Activated B cell treated with CpG ODN at 0.5 μM for 24 hours (primary cell): ENCODE results near the gene KCNMA1. TPM values are rescaled to one million over a fixed set of nuclear protein-coding genes. Genes with fewer than 3 reads are reported as not detected.

Source experiments
- ATAC-seq: fragments of 200-7000 bp; cut with Tn5 transposase; one replicate; pipeline ENCODE4 v1.10.0; 2021; ENCODE audit warnings: low read depth, mild to moderate bottlenecking, moderate library complexity
- CTCF ChIA-PET: fragments of 350-600 bp; sonication (Branson Sonifier 250); formaldehyde crosslinking; loops from one replicate; lab custom pipeline; 2021; ENCODE audit warnings: antibody characterized with exemption; lab: Charles Lee
- POLR2A ChIA-PET: fragments of 350-600 bp; sonication (Branson Sonifier 250); formaldehyde crosslinking; loops from one replicate; lab custom pipeline; 2021; ENCODE audit warnings: antibody characterized with exemption; lab: Charles Lee
- DNase-seq: peaks from one replicate; pipeline ENCODE4 v3.0.0; 2022
- H3K27ac Mint-ChIP-seq: one replicate; pipeline ENCODE4 v1.8.0; 2020; ENCODE audit warnings: mixed read lengths
- H3K27me3 Mint-ChIP-seq: one replicate; pipeline ENCODE4 v1.8.0; 2021; ENCODE audit warnings: mixed read lengths
- H3K36me3 Mint-ChIP-seq: one replicate; pipeline ENCODE4 v1.8.0; 2021; ENCODE audit warnings: low read depth, mixed read lengths
- H3K4me1 Mint-ChIP-seq: one replicate; pipeline ENCODE4 v1.8.0; 2021; ENCODE audit warnings: mixed read lengths
- H3K4me3 Mint-ChIP-seq: one replicate; pipeline ENCODE4 v1.8.0; 2020; ENCODE audit warnings: mild to moderate bottlenecking, mixed read lengths
- H3K9me3 Mint-ChIP-seq: one replicate; pipeline ENCODE4 v1.8.0; 2020; ENCODE audit warnings: mixed read lengths
- intact Hi-C: fragments of 100-400 bp; cut with micrococcal nuclease; formaldehyde crosslinking; loops from one replicate; pipeline ENCODE4 v1.15.1; 2024
- total RNA-seq: library from RNA; stranded (reverse); gene quantifications from 2 replicates; pipeline ENCODE4 v1.2.3, GENCODE V29; 2022
- TF ChIP-seq, protein P1 (sequence below): fragments of 200-600 bp; IDR thresholded peaks from one replicate; pipeline ENCODE4 v1.8.0; 2022; ENCODE audit warnings: antibody characterized with exemption, mild to moderate bottlenecking

KCNMA1 gene
- total RNA-seq, 1 donor from 2014 or later, result 3.7 TPM

DNA sequence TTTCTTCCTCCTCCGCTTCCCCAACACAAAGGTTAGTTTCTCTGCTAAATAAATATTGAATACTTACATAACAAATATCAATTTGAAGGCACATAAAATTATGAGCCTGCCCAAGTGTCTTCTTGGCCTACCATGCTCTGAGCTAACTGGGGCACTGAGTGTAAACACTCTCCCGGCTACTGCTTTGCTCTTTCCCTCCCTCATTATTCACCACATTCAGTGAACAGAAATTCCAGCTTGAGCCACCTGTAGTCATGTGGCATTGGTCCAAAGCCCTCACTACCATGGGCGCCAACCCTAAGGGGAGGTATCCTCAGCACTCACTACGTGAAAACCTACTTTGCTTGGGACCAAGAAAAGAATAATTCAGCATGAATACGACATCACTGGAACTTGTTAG is 409.0 kb downstream of the KCNMA1 start:
- CTCF ChIA-PET, result no interaction called here
- no peak overlapping the region for H3K27ac Mint-ChIP-seq
- POLR2A ChIA-PET, result no interaction called here
- TF ChIP-seq, protein P1, sequence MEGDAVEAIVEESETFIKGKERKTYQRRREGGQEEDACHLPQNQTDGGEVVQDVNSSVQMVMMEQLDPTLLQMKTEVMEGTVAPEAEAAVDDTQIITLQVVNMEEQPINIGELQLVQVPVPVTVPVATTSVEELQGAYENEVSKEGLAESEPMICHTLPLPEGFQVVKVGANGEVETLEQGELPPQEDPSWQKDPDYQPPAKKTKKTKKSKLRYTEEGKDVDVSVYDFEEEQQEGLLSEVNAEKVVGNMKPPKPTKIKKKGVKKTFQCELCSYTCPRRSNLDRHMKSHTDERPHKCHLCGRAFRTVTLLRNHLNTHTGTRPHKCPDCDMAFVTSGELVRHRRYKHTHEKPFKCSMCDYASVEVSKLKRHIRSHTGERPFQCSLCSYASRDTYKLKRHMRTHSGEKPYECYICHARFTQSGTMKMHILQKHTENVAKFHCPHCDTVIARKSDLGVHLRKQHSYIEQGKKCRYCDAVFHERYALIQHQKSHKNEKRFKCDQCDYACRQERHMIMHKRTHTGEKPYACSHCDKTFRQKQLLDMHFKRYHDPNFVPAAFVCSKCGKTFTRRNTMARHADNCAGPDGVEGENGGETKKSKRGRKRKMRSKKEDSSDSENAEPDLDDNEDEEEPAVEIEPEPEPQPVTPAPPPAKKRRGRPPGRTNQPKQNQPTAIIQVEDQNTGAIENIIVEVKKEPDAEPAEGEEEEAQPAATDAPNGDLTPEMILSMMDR, result no peak
- no peak for ATAC-seq
- no peaks in the 10 kb centered on the region for H3K36me3 Mint-ChIP-seq
- intact Hi-C loops, result no loop called here
- H3K9me3 Mint-ChIP-seq, result no peaks in the 10 kb centered on the region
- no peak for DNase-seq
- no peak overlapping the region for H3K4me3 Mint-ChIP-seq
- H3K4me1 Mint-ChIP-seq, result peaks cover 4% of the 10 kb centered on the region
- H3K27me3 Mint-ChIP-seq, result no peaks in the 10 kb centered on the region

DNA sequence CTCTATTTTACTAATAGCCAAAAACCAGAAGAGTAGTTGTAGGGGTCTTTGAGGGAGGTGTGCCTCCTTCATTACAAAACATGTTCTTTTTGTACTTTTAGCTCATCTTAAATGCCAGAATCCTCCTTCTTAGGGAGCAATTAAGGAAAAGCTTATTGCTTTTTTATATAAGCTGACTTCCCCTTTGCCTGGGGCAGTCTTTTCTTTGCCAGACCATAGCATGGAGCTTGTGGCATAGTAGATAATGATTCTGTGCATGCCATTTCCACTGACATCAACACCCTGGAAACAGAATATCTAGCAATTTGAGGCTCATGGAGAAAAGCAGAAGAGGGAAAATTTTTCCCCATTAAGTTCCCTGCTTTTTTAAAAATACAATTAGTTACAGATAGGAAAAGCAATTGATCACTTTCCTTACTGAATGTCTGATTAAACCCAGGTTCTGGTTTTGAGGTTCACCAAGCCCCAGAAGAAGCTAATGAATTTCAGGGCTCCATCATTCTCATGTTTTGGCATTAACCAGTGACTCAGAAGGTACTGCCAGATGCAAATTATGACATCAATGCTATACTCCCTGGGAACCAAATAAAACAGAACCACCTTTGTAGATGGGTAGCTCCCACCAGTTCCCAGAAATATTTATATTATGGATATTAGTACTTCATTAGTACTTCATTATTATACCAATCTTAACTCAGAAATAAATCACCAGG is 410.6 kb downstream of the KCNMA1 start:
- ChIA-PET POLR2A (no interaction called here), CTCF (no interaction called here)
- no peaks in the 10 kb centered on the region for H3K36me3 Mint-ChIP-seq
- intact Hi-C loops, result no loop called here
- TF ChIP-seq, protein P1, result no peak
- H3K27me3 Mint-ChIP-seq, result no peaks in the 10 kb centered on the region
- H3K9me3 Mint-ChIP-seq, result no peaks in the 10 kb centered on the region
- H3K27ac Mint-ChIP-seq, result no peak overlapping the region
- H3K4me3 Mint-ChIP-seq, result no peak overlapping the region
- H3K4me1 Mint-ChIP-seq, result peaks cover 4% of the 10 kb centered on the region
- ATAC-seq, result no peak
- no peak for DNase-seq

DNA sequence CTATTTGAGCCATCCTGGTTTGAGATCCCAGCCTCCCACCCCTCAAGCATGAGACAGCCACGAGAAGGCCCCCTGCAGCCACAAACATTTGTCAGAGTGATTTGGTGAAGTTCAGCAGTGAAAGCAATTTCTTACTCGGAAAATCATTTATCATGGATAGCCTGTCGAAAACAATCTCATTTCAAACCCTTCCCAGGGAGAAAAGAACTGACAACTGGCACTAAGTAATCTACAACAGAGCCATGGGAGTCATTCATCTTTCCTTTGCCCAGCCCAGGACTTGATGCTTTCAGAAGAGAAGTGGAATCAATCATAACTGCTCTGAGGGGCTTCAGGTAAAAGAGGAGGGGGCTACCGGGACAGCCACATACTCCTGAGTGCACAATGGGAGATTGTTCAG is 411.2 kb downstream of the KCNMA1 start:
- POLR2A ChIA-PET, result no interaction called here
- no peak overlapping the region for H3K4me3 Mint-ChIP-seq
- no peak for ATAC-seq
- H3K27ac Mint-ChIP-seq, result no peak overlapping the region
- no peaks in the 10 kb centered on the region for H3K9me3 Mint-ChIP-seq
- intact Hi-C loops, result no loop called here
- TF ChIP-seq, protein P1, result no peak
- no peak for DNase-seq
- CTCF ChIA-PET, result no interaction called here
- no peaks in the 10 kb centered on the region for H3K27me3 Mint-ChIP-seq
- H3K4me1 Mint-ChIP-seq, result peaks cover 4% of the 10 kb centered on the region
- no peaks in the 10 kb centered on the region for H3K36me3 Mint-ChIP-seq

DNA sequence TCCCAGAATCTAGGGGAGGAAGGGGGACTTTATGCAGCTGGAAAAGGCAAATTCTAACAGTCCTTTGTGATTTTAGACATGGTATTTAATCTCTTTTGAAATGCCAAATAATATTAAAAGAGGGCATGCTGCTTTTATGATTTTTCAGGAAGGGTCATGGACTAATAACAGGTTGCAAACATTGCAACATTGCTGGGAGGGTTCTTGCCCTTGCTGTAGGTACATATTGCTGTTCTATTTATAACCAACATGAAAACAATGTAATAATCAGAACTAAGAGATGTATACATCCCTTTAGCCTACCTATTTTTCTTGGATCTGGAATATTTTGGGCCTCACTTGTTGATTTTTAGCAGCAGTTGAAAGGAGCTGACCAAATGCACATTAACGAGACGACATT is 411.6 kb downstream of the KCNMA1 start:
- DNase-seq, result no peak
- intact Hi-C loops, result no loop called here
- TF ChIP-seq, protein P1, result no peak
- no peaks in the 10 kb centered on the region for H3K9me3 Mint-ChIP-seq
- ATAC-seq, result no peak
- no peak overlapping the region for H3K27ac Mint-ChIP-seq
- H3K27me3 Mint-ChIP-seq, result no peaks in the 10 kb centered on the region
- H3K36me3 Mint-ChIP-seq, result no peaks in the 10 kb centered on the region
- H3K4me3 Mint-ChIP-seq, result no peak overlapping the region
- ChIA-PET POLR2A (no interaction called here), CTCF (no interaction called here)
- H3K4me1 Mint-ChIP-seq, result peaks cover 4% of the 10 kb centered on the region

DNA sequence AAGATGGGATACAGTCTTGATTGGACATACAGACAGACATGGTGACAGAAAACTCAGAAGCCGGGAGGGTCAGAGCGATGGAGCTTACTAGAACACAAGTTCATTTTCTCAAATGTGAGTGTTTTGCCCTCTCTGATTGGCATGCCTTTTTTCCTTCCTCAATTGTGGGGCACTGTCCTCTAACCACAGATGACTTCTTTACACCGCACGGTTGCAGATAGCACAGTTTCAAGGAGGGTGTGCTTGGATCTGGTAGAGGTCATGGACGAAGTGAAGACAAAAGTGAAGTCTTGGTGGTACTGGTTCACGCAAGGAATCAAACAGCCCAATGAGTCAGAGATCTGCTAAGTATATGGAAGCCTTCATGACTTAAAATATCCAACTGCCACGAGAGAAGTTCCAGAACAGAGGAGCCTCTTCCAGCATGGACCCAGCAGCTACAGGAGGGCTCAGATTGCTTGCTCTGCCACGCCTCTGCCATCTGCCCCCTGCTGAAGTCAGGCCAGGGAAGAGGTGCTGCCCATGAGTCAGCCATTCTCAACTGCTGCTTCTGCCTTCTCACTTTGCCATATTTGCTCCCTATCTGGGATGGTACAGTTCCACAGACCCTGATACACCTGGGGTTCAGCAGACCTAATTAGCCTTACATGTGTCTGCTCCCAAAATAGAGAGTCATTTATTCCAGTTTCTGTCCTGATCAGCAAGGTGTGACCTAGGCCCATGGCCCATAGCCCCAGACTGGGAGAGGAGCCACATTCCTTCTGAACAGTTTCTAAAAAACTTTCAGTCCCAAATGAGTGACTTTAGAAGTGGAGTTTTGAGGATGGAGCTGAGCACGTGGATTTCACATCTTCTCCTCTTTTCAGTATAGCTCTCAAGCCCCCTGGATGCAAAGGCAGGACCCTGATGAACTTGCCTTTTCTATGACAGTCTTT is 413.8 kb downstream of the KCNMA1 start:
- Mint-ChIP-seq H3K27ac (no peak overlapping the region), H3K36me3 (no peaks in the 10 kb centered on the region), H3K4me3 (no peak overlapping the region), H3K9me3 (no peaks in the 10 kb centered on the region), H3K4me1 (peaks cover 4% of the 10 kb centered on the region), H3K27me3 (no peaks in the 10 kb centered on the region)
- DNase-seq, result no peak
- TF ChIP-seq, protein P1, result no peak
- intact Hi-C loops, result no loop called here
- ChIA-PET CTCF (no interaction called here), POLR2A (no interaction called here)
- ATAC-seq, result no peak
